HCT116 (cell line): ENCODE results near the gene FLNC. TPM values are rescaled to one million over a fixed set of nuclear protein-coding genes. Genes with fewer than 3 reads are reported as not detected.

ENCODE experiments used
- ATAC-seq: fragments of 200-7000 bp; cut with Tn5 transposase; 2 replicates; pipeline ENCODE4 v1.9.1; 2020; ENCODE audit warnings: mild to moderate bottlenecking, moderate library complexity
- BruUV-seq: library from RNA; stranded (reverse); fragments of 400-500 nt; replicated peaks from 2 replicates; lab custom pipeline; 2021; lab: Mats Ljungman, UMichigan
- CTCF ChIA-PET: fragments of 300-600 bp; sonication (Branson Sonifier 250); formaldehyde crosslinking; loops from one replicate; lab custom pipeline; 2021; ENCODE audit warnings: antibody characterized with exemption; lab: Charles Lee
- POLR2A ChIA-PET: fragments of 300-600, 350-600 bp; sonication (Branson Sonifier 250); formaldehyde crosslinking; loops from one replicate; lab custom pipeline; 2021; ENCODE audit warnings: antibody characterized with exemption; lab: Charles Lee
- RAD21 ChIA-PET, 2 experiments: fragments of 300-600 bp; sonication (Branson Sonifier 250); formaldehyde crosslinking; loops; one replicate each; lab custom pipeline; 2023; ENCODE audit warnings: low total read pairs in 2 of 2; ENCODE audit not compliant: uncharacterized antibody in 2 of 2, unreplicated experiment in 2 of 2, low non-redundant PET in 1 of 2; lab: Charles Lee
- DNase-seq: peaks from one replicate; pipeline ENCODE4 v3.0.0-alpha.2; 2010; ENCODE audit warnings: low read depth, low spot score
- H2AFZ ChIP-seq: fragments of 200-600 bp; shearing (Covaris generic), sonication (generic); 2 replicates; pipeline ENCODE4 v1.6.1; 2017; ENCODE audit warnings: low read depth, mixed run types, mixed read lengths, antibody characterized with exemption, low read length; ENCODE audit not compliant: poor library complexity, severe bottlenecking
- H3K27ac ChIP-seq: 2 replicates; pipeline ENCODE4 v1.5.1; 2012; ENCODE audit warnings: low read depth, low read length
- H3K27me3 ChIP-seq: fragments of 200-600 bp; sonication (generic); 2 replicates; pipeline ENCODE4 v1.6.1; 2016; ENCODE audit warnings: mixed run types, low read length, mixed read lengths; ENCODE audit not compliant: insufficient read depth
- H3K36me3 ChIP-seq, 2 experiments: fragments of 200-500 bp in 1 of 2; fragments of 200-600 bp in 1 of 2; sonication (Bioruptor generic) in 1 of 2; sonication (generic) in 1 of 2; 2 replicates each; pipeline versions ENCODE4 v1.5.1 to v1.6.1; 2014 to 2016; ENCODE audit warnings: low read length in 2 of 2, inconsistent platforms in 1 of 2, mixed read lengths in 1 of 2, mixed run types in 1 of 2; ENCODE audit not compliant: insufficient read depth in 2 of 2, control insufficient read depth in 1 of 2
- H3K4me1 ChIP-seq, 2 experiments: fragments of 200-600 bp in 1 of 2; sonication (generic) in 1 of 2; 2 replicates each; pipeline versions ENCODE4 v1.5.1 to v1.6.1; 2012 to 2017; ENCODE audit warnings: low read length in 2 of 2, inconsistent platforms in 1 of 2, mild to moderate bottlenecking in 1 of 2, mixed read lengths in 1 of 2, mixed run types in 1 of 2, moderate library complexity in 1 of 2; ENCODE audit not compliant: insufficient read depth in 2 of 2, control insufficient read depth in 1 of 2
- H3K4me2 ChIP-seq: fragments of 200-600 bp; sonication (generic); 2 replicates; pipeline ENCODE4 v1.6.1; 2017; ENCODE audit warnings: mixed run types, low read length, mixed read lengths
- H3K4me3 ChIP-seq, 2 experiments: fragments of 200-600 bp in 1 of 2; sonication (generic) in 1 of 2; replicated peaks in 1 of 2; 2 replicates each; pipeline ENCODE4 v1.5.1; 2011 to 2016; ENCODE audit warnings: low read length in 2 of 2, control low read depth in 1 of 2, low read depth in 1 of 2, mild to moderate bottlenecking in 1 of 2, mixed read lengths in 1 of 2, mixed run types in 1 of 2
- H3K79me2 ChIP-seq: fragments of 200-600 bp; sonication (generic); 2 replicates; pipeline ENCODE4 v1.6.1; 2017; ENCODE audit warnings: mild to moderate bottlenecking, mixed run types, low read length, moderate library complexity, mixed read lengths; ENCODE audit not compliant: insufficient read depth
- H3K9ac ChIP-seq: fragments of 200-600 bp; sonication (generic); 2 replicates; pipeline ENCODE4 v1.6.1; 2016; ENCODE audit warnings: low read length, mixed read lengths
- H3K9me2 ChIP-seq: fragments of 200-600 bp; sonication (generic), shearing (Covaris generic); 2 replicates; pipeline ENCODE4 v1.6.1; 2017; ENCODE audit warnings: mixed run types, mild to moderate bottlenecking, moderate library complexity; ENCODE audit not compliant: insufficient read depth
- H3K9me3 ChIP-seq, 2 experiments: fragments of 200-500 bp in 1 of 2; fragments of 200-600 bp in 1 of 2; sonication (Bioruptor generic) in 1 of 2; sonication (generic) in 1 of 2; 2 replicates each; pipeline ENCODE4 v1.6.1; 2014 to 2017; ENCODE audit warnings: low read length in 2 of 2, mixed read lengths in 2 of 2, inconsistent platforms in 1 of 2, low read depth in 1 of 2, mild to moderate bottlenecking in 1 of 2, mixed run types in 1 of 2, moderate library complexity in 1 of 2; ENCODE audit not compliant: control insufficient read depth in 1 of 2, insufficient read depth in 1 of 2
- H4K20me1 ChIP-seq: fragments of 200-600 bp; sonication (generic), shearing (Covaris generic); 2 replicates; pipeline ENCODE4 v1.6.1; 2017; ENCODE audit warnings: mixed run types, mild to moderate bottlenecking, moderate library complexity; ENCODE audit not compliant: insufficient read depth
- ATF3 ChIP-seq: IDR thresholded peaks from 2 replicates; pipeline ENCODE4 v1.6.1; 2012
- CEBPB ChIP-seq: IDR thresholded peaks from 2 replicates; pipeline ENCODE4 v1.6.1; 2012; ENCODE audit warnings: low read depth
- EGR1 ChIP-seq: IDR thresholded peaks from 2 replicates; pipeline ENCODE4 v1.6.1; 2012; ENCODE audit warnings: low read depth
- POLR2AphosphoS5 ChIP-seq: IDR thresholded peaks from 2 replicates; pipeline ENCODE4 v1.6.1; 2011; ENCODE audit warnings: mild to moderate bottlenecking, low read depth, low read length, moderate library complexity
- REST ChIP-seq: IDR thresholded peaks from 2 replicates; pipeline ENCODE4 v1.6.1; 2012; ENCODE audit warnings: low read depth
- intact Hi-C: fragments of 100-400 bp; cut with micrococcal nuclease; formaldehyde crosslinking; loops from 2 replicates; pipeline ENCODE4 v1.10.0; 2022
- total RNA-seq: library from RNA; stranded (reverse); gene quantifications from one replicate; pipeline ENCODE4 v1.2.1, GENCODE V29; 2021; ENCODE audit not compliant: unreplicated experiment

FLNC gene
- total RNA-seq, 1 experiment from 2014 or later, result 42.8 TPM

- ChIA-PET RAD21 (no interaction called here), CTCF (interaction anchor here (0.8 to 2.2 kb wide), 2 partner anchors 19 to 404 kb away, joined by 3 to 12 read pairs; no protein-coding TSS in a partner anchor), POLR2A (no interaction called here)
- Histone ChIP-seq H2AFZ (no peak overlapping the region), H3K9ac (no peak overlapping the region), H3K36me3 (no peaks in the 10 kb centered on the region), H3K4me1 (peaks cover 6 to 13% of the 10 kb centered on the region in 2 experiments; a peak in 3 of 4 replicates), H3K27ac (no peak overlapping the region), H3K9me2 (no peaks in the 10 kb centered on the region), H3K4me2 (no peak overlapping the region), H3K4me3 (no peak overlapping the region), H3K27me3 (no peaks in the 10 kb centered on the region), H3K9me3 (no peaks in the 10 kb centered on the region), H4K20me1 (no peaks in the 10 kb centered on the region), H3K79me2 (no peaks in the 10 kb centered on the region)
- no peak for DNase-seq
- BruUV-seq, result no TSS peak
- TF ChIP-seq CEBPB, result no peak
- TF ChIP-seq ATF3, result no peak
- TF ChIP-seq EGR1, result no peak
- TF ChIP-seq REST, result no peak
- no peak for TF ChIP-seq POLR2AphosphoS5
- no peak for ATAC-seq
- intact Hi-C loops, result no loop called here
These were observed 48.3 kb downstream of the FLNC start for GRCh38 chr7:128878226-128879105.
